IgD-negative memory B cell (primary cell): ENCODE measurements around the gene RTN4IP1. TPM values are rescaled to one million over a fixed set of nuclear protein-coding genes. Genes with fewer than 3 reads are reported as not detected.

ENCODE experiments used
- H3K27ac Mint-ChIP-seq, 3 donors: one replicate each; pipeline ENCODE4 v1.8.0; 2020 to 2022; ENCODE audit warnings: mild to moderate bottlenecking in 3 of 3, mixed read lengths in 3 of 3, moderate library complexity in 1 of 3
- H3K27me3 Mint-ChIP-seq: one replicate; pipeline ENCODE4 v1.8.0; 2021; ENCODE audit warnings: mixed read lengths
- H3K36me3 Mint-ChIP-seq: one replicate; pipeline ENCODE4 v1.8.0; 2020; ENCODE audit warnings: mild to moderate bottlenecking, mixed read lengths
- H3K4me1 Mint-ChIP-seq, 3 donors: one replicate each; pipeline ENCODE4 v1.8.0; 2020 to 2022; ENCODE audit warnings: mixed read lengths in 3 of 3, mild to moderate bottlenecking in 1 of 3
- H3K4me3 Mint-ChIP-seq, 4 donors: one replicate each; pipeline ENCODE4 v1.8.0; 2020 to 2022; ENCODE audit warnings: mild to moderate bottlenecking in 4 of 4, mixed read lengths in 4 of 4, moderate library complexity in 3 of 4
- H3K9me3 Mint-ChIP-seq, 3 donors: one replicate each; pipeline ENCODE4 v1.8.0; 2020 to 2021; ENCODE audit warnings: mixed read lengths in 3 of 3, mild to moderate bottlenecking in 1 of 3
- polyA plus RNA-seq: library from polyadenylated mRNA; unstranded; fragments of 300-500 nt; fragmentation: Illumina TruSeq; gene quantifications from one replicate; pipeline ENCODE4 v1.2.3, GENCODE V29; 2021

The RTN4IP1 gene
- polyA plus RNA-seq, 1 donor from 2014 or later: 14.2 TPM

GRCh38 chr6:106522562-106523250 is 106.6 kb downstream of the RTN4IP1 start:
- H3K9me3 Mint-ChIP-seq: no peaks in the 10 kb centered on the region
- peaks cover 31 to 54% (median 38%) of the 10 kb centered on the region in 3 donors for H3K4me1 Mint-ChIP-seq
- H3K27ac Mint-ChIP-seq: peak overlapping the region; percentile 93 to 98 (median 95)
- H3K4me3 Mint-ChIP-seq: peak overlapping the region; percentile 93 to 97 (median 94)
- H3K36me3 Mint-ChIP-seq: peaks cover 6% of the 10 kb centered on the region
- no peaks in the 10 kb centered on the region for H3K27me3 Mint-ChIP-seq

Other genes starting within 250 kb of the RTN4IP1 start
- gene QRSL1, start 80 bp upstream of the RTN4IP1 start, polyA plus RNA-seq: 78.5 TPM